ENCODE data around the gene PRKN.

DNA sequence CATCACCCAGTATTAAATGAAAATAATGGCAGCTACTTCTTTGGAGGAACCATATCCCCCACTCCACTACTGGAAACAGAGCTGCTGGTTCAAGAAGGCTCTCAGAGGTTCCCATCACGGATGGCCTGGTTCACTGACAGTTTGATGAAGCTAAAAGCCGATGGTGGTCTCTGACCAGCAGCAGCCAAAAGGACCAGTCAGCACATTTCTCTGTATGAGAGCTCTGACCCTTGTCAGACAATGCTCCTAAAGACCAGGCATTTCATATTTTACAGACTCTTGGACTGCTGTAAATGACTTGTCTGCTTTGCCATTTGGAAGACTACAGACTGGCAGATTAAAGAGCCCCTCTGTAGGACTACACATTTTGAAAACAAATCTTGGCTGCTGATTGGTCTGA, 16.6 kb downstream of the PRKN start:
- TF ChIP-seq, protein P1, sequence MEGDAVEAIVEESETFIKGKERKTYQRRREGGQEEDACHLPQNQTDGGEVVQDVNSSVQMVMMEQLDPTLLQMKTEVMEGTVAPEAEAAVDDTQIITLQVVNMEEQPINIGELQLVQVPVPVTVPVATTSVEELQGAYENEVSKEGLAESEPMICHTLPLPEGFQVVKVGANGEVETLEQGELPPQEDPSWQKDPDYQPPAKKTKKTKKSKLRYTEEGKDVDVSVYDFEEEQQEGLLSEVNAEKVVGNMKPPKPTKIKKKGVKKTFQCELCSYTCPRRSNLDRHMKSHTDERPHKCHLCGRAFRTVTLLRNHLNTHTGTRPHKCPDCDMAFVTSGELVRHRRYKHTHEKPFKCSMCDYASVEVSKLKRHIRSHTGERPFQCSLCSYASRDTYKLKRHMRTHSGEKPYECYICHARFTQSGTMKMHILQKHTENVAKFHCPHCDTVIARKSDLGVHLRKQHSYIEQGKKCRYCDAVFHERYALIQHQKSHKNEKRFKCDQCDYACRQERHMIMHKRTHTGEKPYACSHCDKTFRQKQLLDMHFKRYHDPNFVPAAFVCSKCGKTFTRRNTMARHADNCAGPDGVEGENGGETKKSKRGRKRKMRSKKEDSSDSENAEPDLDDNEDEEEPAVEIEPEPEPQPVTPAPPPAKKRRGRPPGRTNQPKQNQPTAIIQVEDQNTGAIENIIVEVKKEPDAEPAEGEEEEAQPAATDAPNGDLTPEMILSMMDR (IDR thresholded peaks at IDR 0.05) = no peak
- TF ChIP-seq ZFX (IDR thresholded peaks at IDR 0.05; ENCODE audit: borderline replicate concordance) = no peak

Measured in 22Rv1 (cell line).